ENCODE results near the gene STAB2.

GRCh38 chr12:103639983-103640382 lies 52.9 kb downstream of the STAB2 start:
- TF ChIP-seq CTCF (IDR thresholded peaks at IDR 0.05; ENCODE audit: poor library complexity, severe bottlenecking) (no peak), EZH2 (IDR thresholded peaks at IDR 0.05; ENCODE audit: borderline replicate concordance, insufficient read depth, low read length, poor library complexity, severe bottlenecking) (no peak), EP300 (conservative IDR thresholded peaks at IDR 0.05; ENCODE audit: poor library complexity, severe bottlenecking) (no peak), TAF1 (IDR thresholded peaks at IDR 0.05; ENCODE audit: low read depth) (no peak), RAD21 (conservative IDR thresholded peaks at IDR 0.05) (no peak), POLR2AphosphoS5 (IDR thresholded peaks at IDR 0.05) (no peak), MXI1 (conservative IDR thresholded peaks at IDR 0.05; ENCODE audit: poor library complexity, severe bottlenecking) (no peak), REST (IDR thresholded peaks at IDR 0.05; ENCODE audit: borderline replicate concordance) (no peak)

All from neural cell (in vitro differentiated cells).